Keratinocyte (primary cell): ENCODE results near the gene ZNF521. TPM values are rescaled to one million over a fixed set of nuclear protein-coding genes. Genes with fewer than 3 reads are reported as not detected.

Experiments used
- DNase-seq: peaks from one replicate; pipeline ENCODE4 v3.0.0-alpha.2; 2011; ENCODE audit warnings: low read depth, missing footprints, low spot score
- FAIRE-seq: peaks from 2 replicates; lab custom pipeline; 2011; peaks lifted over from hg19 to GRCh38; lab: Jason Lieb, UNC
- H2AFZ ChIP-seq: 2 replicates; pipeline ENCODE4 v1.6.0; 2012; ENCODE audit warnings: low read length, control low read depth, inconsistent platforms; ENCODE audit not compliant: control insufficient read depth
- H3K27ac ChIP-seq: 2 replicates; pipeline ENCODE4 v1.5.1; 2011; ENCODE audit warnings: low read length; ENCODE audit not compliant: control insufficient read depth, insufficient read depth
- H3K27me3 ChIP-seq: 3 replicates; pipeline ENCODE4 v1.6.0; 2011; ENCODE audit warnings: low read length; ENCODE audit not compliant: control insufficient read depth, insufficient read depth; ENCODE audit errors: extremely low read depth
- H3K36me3 ChIP-seq, 2 experiments: 2 replicates in 1 of 2; 3 replicates in 1 of 2; pipeline ENCODE4 v1.5.1; 2011; ENCODE audit warnings: low read length in 2 of 2, mild to moderate bottlenecking in 1 of 2; ENCODE audit not compliant: control insufficient read depth in 2 of 2, insufficient read depth in 2 of 2; ENCODE audit errors: extremely low read depth in 1 of 2
- H3K4me1 ChIP-seq: 3 replicates; pipeline ENCODE4 v1.5.1; 2011; ENCODE audit warnings: low read length; ENCODE audit not compliant: control insufficient read depth, insufficient read depth; ENCODE audit errors: extremely low read depth
- H3K4me2 ChIP-seq: 3 replicates; pipeline ENCODE4 v1.6.0; 2011; ENCODE audit warnings: low read depth, low read length; ENCODE audit not compliant: control insufficient read depth, insufficient read depth; ENCODE audit errors: extremely low read depth
- H3K4me3 ChIP-seq, 3 experiments: fragments of 200-600 bp in 1 of 3; sonication (generic) in 1 of 3; 2 replicates in 2 of 3; 3 replicates in 1 of 3; pipeline ENCODE4 v1.5.1; 2011 to 2016; ENCODE audit warnings: low read length in 3 of 3, mild to moderate bottlenecking in 3 of 3, control low read depth in 2 of 3, inconsistent platforms in 1 of 3, low read depth in 1 of 3, mixed read lengths in 1 of 3, mixed run types in 1 of 3, moderate library complexity in 1 of 3; ENCODE audit not compliant: control insufficient read depth in 2 of 3, insufficient read depth in 2 of 3; ENCODE audit errors: extremely low read depth in 1 of 3
- H3K79me2 ChIP-seq: 2 replicates; pipeline ENCODE4 v1.6.0; 2012; ENCODE audit warnings: low read length; ENCODE audit not compliant: control insufficient read depth, insufficient read depth
- H3K9ac ChIP-seq: 3 replicates; pipeline ENCODE4 v1.6.0; 2011; ENCODE audit warnings: low read length; ENCODE audit not compliant: control insufficient read depth, insufficient read depth; ENCODE audit errors: extremely low read depth
- H3K9me1 ChIP-seq: 3 replicates; pipeline ENCODE4 v1.6.0; 2011; ENCODE audit warnings: low read length; ENCODE audit not compliant: control insufficient read depth, insufficient read depth; ENCODE audit errors: extremely low read depth
- H3K9me3 ChIP-seq: 2 replicates; pipeline ENCODE4 v1.5.1; 2012; ENCODE audit warnings: low read depth, low read length; ENCODE audit not compliant: control insufficient read depth
- H4K20me1 ChIP-seq: 3 replicates; pipeline ENCODE4 v1.6.0; 2011; ENCODE audit warnings: low read length; ENCODE audit not compliant: control insufficient read depth, insufficient read depth; ENCODE audit errors: extremely low read depth
- CTCF ChIP-seq, 3 experiments: IDR thresholded peaks in 1 of 3; conservative IDR thresholded peaks in 1 of 3; optimal IDR thresholded peaks in 1 of 3; 2 replicates in 2 of 3; 3 replicates in 1 of 3; pipeline versions ENCODE3 to v1.5.1; 2011; ENCODE audit warnings: low read length in 3 of 3, mild to moderate bottlenecking in 3 of 3, moderate library complexity in 2 of 3, control low read depth in 1 of 3, inconsistent platforms in 1 of 3; ENCODE audit not compliant: insufficient read depth in 2 of 3; ENCODE audit errors: extremely low read depth in 1 of 3
- EZH2 ChIP-seq: IDR thresholded peaks from one replicate; pipeline ENCODE4 v1.6.1; 2012; ENCODE audit warnings: inconsistent platforms, mild to moderate bottlenecking, low read length, moderate library complexity
- dilution Hi-C: fragments of 300-500 bp; cut with MboI; formaldehyde crosslinking; loops from one replicate; pipeline ENCODE4 v1.7.0; 2020; ENCODE audit warnings: low sequenced_read_pairs; ENCODE audit not compliant: extremely low pct_ligation_motif_present
- polyA plus RNA-seq, 5 experiments: library from polyadenylated mRNA; depleted of rRNA in 3 of 5; stranded (reverse) in 3 of 5; stranded (forward) in 1 of 5; unstranded in 1 of 5; fragments of >200 nt; gene quantifications; 1 replicate in 1 of 5; 2 replicates in 3 of 5; 3 replicates in 1 of 5; pipeline versions ENCODE4 v1.2.1 to v1.2.3, GENCODE V29; 2011 to 2012; ENCODE audit warnings: missing spikeins in 2 of 5, low read depth in 1 of 5, low replicate concordance in 1 of 5

Gene ZNF521
- polyA plus RNA-seq, 1 donor (not counting 4 experiments of a cell fraction or from before 2014, with no cell fraction given): 0.07 TPM

GRCh38 chr18:25346561-25346960, 5.4 kb downstream of the ZNF521 start:
- Histone ChIP-seq H2AFZ (no peak overlapping the region), H3K9ac (no peak overlapping the region), H3K27me3 (peaks cover 38% of the 10 kb centered on the region), H3K4me1 (peaks cover 10% of the 10 kb centered on the region), H3K27ac (no peak overlapping the region), H3K4me3 (no peak overlapping the region), H3K36me3 (no peaks in the 10 kb centered on the region), H4K20me1 (no peaks in the 10 kb centered on the region), H3K9me1 (no peaks in the 10 kb centered on the region), H3K79me2 (no peaks in the 10 kb centered on the region), H3K4me2 (no peak overlapping the region), H3K9me3 (no peaks in the 10 kb centered on the region)
- no peak for FAIRE-seq
- TF ChIP-seq CTCF (optimal IDR thresholded peaks at IDR 0.05 in 1 of 3, IDR thresholded peaks at IDR 0.05 in 1 of 3, conservative IDR thresholded peaks at IDR 0.05 in 1 of 3; ENCODE audit: extremely low read depth in 1 of 3, insufficient read depth in 2 of 3, low read length in 3 of 3): no peak
- TF ChIP-seq EZH2: peak; percentile 19
- no peak for DNase-seq
- dilution Hi-C loops: no loop called here

- H3K36me3 ChIP-seq: no peaks in the 10 kb centered on the region
- DNase-seq: no peak
- dilution Hi-C loops: no loop called here
- no peaks in the 10 kb centered on the region for H4K20me1 ChIP-seq
- H3K79me2 ChIP-seq: no peaks in the 10 kb centered on the region
- peaks cover under 1% of the 10 kb centered on the region for H3K4me1 ChIP-seq
- H3K27ac ChIP-seq: no peak overlapping the region
- no peak for FAIRE-seq
- no peak overlapping the region for H3K4me2 ChIP-seq
- TF ChIP-seq CTCF (optimal IDR thresholded peaks at IDR 0.05 in 1 of 3, IDR thresholded peaks at IDR 0.05 in 1 of 3, conservative IDR thresholded peaks at IDR 0.05 in 1 of 3; ENCODE audit: extremely low read depth in 1 of 3, insufficient read depth in 2 of 3, low read length in 3 of 3) (no peak), EZH2 (no peak)
- peaks cover 28% of the 10 kb centered on the region for H3K27me3 ChIP-seq
- no peak overlapping the region for H3K4me3 ChIP-seq
- H3K9ac ChIP-seq: no peak overlapping the region
- no peaks in the 10 kb centered on the region for H3K9me1 ChIP-seq
- H3K9me3 ChIP-seq: no peaks in the 10 kb centered on the region
- H2AFZ ChIP-seq: no peak overlapping the region
These were observed 6.7 kb downstream of the ZNF521 start for GRCh38 chr18:25345081-25345866.
